HAP-1 (cell line): ENCODE data around the gene ADORA1.

Source experiments
- DNase-seq, 2 experiments: peaks; one replicate each; pipeline ENCODE4 v3.0.0-alpha.2; 2016 to 2020; ENCODE audit warnings: low spot score in 2 of 2
- H3K27me3 ChIP-seq: fragments of 250-450 bp; sonication (Bioruptor Pico); 2 replicates; pipeline ENCODE4 v1.5.1; 2020; ENCODE audit warnings: low read depth, mild to moderate bottlenecking, moderate library complexity
- H3K36me3 ChIP-seq: fragments of 250-450 bp; sonication (Bioruptor Pico); replicated peaks from 2 replicates; pipeline ENCODE4 v1.5.1; 2020; ENCODE audit warnings: mild to moderate bottlenecking
- H3K4me1 ChIP-seq: fragments of 250-450 bp; sonication (Bioruptor Pico); 2 replicates; pipeline ENCODE4 v1.5.1; 2020; ENCODE audit warnings: mild to moderate bottlenecking
- H3K4me3 ChIP-seq: fragments of 250-450 bp; sonication (Bioruptor Pico); 2 replicates; pipeline ENCODE4 v1.5.1; 2020; ENCODE audit warnings: mild to moderate bottlenecking, moderate library complexity
- H3K9me3 ChIP-seq: fragments of 250-450 bp; sonication (Bioruptor Pico); 2 replicates; pipeline ENCODE4 v1.5.1; 2020; ENCODE audit warnings: mild to moderate bottlenecking, moderate library complexity
- in situ Hi-C: fragments of 300-500 bp; cut with MboI; formaldehyde crosslinking; loops from 3 replicates; pipeline ENCODE4 v1.14.3; 2020; ENCODE audit warnings: low sequenced_read_pairs, inconsistent platforms, mixed read lengths

Gene ADORA1

DNA sequence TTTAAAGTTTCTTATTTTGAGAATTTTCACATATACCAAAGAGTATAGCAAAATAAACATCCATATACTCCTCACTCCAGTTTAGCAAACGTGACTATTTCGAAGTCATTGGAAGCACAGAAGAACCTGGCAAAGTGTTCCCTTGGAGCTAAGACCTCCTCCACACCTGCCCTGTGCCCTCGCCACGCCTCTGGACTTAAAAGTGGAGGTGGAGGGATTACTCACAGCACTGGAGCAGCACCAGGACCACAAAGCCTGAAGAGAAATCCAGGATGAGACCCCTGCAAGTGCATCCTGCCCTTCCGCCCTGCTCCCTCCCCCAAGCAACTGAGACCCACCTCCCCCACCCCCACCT is 58.5 kb downstream of the ADORA1 start:
- DNase-seq: no peak
- no peaks in the 10 kb centered on the region for H3K9me3 ChIP-seq
- H3K36me3 ChIP-seq: no peaks in the 10 kb centered on the region
- no peak overlapping the region for H3K4me3 ChIP-seq
- peaks cover 3% of the 10 kb centered on the region; the same call in 1 of the 2 replicates for H3K27me3 ChIP-seq
- H3K4me1 ChIP-seq: no peaks in the 10 kb centered on the region
- in situ Hi-C loops: no loop called here

DNA sequence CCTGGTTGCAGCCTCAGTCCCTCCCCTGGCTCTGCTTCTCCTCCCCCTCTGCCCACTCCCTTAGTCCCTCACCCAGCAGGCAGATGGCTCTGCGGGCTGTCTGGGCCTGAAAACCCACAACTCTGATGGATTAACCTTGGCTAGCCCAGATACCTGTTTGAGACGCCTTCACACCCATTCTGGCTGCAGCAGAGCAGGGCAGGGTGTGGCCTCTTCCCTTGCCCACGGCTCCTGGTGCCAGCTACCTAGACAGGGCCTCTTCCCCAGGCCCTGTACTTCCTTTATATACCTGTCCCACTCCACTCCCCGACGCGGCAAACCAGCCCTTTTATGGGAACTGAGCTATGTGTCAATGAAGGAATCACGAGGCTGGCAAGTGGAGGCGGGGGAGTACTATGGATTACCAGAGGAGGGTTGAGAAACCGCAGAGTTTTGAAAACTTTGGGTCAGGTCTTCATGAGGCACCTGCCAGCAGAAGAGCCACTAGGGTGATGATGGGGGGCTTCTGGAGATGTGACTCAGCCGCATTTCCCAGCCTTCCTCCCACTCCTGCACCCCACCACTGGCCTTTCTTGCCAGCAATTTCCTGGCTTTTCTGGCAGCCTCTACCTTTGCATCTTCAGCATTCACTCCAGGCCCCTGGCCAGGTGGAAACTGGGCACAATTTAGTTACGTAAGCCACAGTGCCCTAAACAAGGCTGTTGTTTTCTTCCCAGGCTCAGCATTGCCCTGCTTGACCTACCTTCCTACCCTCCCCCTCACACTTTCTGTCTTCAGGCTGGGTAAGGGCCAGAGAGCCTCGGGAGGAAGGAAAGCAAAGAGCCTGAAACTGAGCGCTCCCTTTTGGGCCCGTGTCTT is 59.1 kb downstream of the ADORA1 start, which contains the start of gene CHI3L1:
CHI3L1 (minus strand) TSS at position 259 of the 858 bp plus-strand sequence; CDS start at position 178, 81 bp downstream.
- no peak for DNase-seq
- Histone ChIP-seq H3K9me3 (no peaks in the 10 kb centered on the region), H3K27me3 (peaks cover 3% of the 10 kb centered on the region; the same call in 1 of the 2 replicates), H3K4me3 (no peak within 1 kb of the TSS), H3K4me1 (no peaks in the 10 kb centered on the region), H3K36me3 (no peaks in the 10 kb centered on the region)
- in situ Hi-C loops: no loop called here

DNA sequence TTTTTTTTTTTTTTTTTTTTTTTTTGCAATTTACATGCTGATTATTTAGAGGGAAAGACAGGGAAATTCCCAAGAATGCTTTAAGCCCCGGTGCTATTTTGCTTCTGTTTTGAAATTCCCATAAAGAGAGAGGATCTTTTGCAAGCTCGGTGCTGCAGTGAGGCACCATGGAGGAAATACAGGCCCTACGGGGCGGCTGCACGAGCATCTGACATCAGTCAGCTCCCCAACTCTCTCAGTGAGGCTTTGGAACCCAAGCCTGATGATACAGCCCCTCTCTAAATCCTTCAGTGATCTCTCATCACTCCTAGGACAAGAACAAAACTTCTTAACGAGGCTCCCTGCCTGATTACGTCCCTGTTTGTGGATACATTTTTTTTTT is 59.8 kb downstream of the ADORA1 start:
- H3K9me3 ChIP-seq: no peaks in the 10 kb centered on the region
- no peaks in the 10 kb centered on the region for H3K36me3 ChIP-seq
- peaks cover 3% of the 10 kb centered on the region; the same call in 1 of the 2 replicates for H3K27me3 ChIP-seq
- in situ Hi-C loops: no loop called here
- DNase-seq: no peak
- no peaks in the 10 kb centered on the region for H3K4me1 ChIP-seq
- H3K4me3 ChIP-seq: no peak overlapping the region

DNA sequence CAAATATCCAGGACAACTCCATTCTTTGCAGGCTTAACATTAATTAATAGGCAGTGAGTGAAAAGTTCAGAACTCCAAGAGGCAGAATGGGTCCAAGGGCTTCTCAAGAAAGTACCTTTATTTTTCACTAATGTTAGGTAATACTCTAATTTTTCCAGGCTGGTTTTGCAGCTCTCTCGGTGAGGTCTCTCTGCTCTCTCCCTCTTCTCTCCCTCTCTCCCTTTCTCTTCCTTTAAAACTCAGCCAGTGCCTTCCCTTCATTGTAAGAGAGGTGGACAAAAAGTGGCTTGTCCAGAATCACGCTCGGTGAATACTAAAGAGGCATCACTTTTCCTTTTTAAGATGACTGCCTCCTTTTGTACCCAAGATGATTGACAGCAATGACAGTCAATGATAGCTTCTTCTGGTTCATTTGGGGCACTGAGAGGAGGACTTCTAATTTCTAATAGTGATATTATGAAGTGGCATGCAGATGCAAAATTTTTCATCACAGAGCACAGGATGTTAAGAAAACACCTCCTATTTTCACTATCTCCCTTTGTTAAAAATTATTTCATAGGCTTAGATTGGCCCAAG is 60.3 kb downstream of the ADORA1 start:
- H3K9me3 ChIP-seq: no peaks in the 10 kb centered on the region
- no peak for DNase-seq
- H3K4me3 ChIP-seq: no peak overlapping the region
- H3K27me3 ChIP-seq: peaks cover 3% of the 10 kb centered on the region; the same call in 1 of the 2 replicates
- H3K36me3 ChIP-seq: no peaks in the 10 kb centered on the region
- in situ Hi-C loops: no loop called here
- H3K4me1 ChIP-seq: no peaks in the 10 kb centered on the region

DNA sequence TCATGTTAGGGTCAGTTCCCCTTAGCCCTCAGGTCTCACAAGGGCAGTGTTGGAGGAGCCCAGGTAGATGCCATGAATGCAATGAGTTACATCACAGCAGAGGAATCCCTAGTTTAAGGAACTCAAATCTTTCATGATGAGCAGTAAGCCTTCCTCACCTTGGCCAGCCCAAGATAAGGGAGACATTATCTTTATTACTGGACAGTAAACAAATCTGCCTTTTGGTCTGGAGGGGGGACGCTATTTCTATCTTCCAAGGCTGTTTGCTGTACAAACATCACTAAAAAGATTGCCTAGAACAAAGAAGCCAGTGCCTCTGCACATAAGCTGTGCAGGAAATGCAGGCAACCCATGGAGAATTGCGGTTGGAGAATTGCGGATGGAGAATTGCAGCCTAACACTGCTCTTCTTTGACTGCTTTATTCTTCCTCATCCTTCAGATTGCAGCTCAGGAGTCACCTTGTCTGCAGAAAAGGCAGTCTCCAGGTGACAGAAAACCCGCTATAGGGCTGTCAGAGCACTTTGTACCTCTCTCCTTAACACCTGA is 61.2 kb downstream of the ADORA1 start:
- Histone ChIP-seq H3K27me3 (peaks cover 3% of the 10 kb centered on the region; the same call in 1 of the 2 replicates), H3K36me3 (no peaks in the 10 kb centered on the region), H3K4me1 (no peaks in the 10 kb centered on the region), H3K9me3 (no peaks in the 10 kb centered on the region), H3K4me3 (no peak overlapping the region)
- DNase-seq: no peak
- in situ Hi-C loops: no loop called here

DNA sequence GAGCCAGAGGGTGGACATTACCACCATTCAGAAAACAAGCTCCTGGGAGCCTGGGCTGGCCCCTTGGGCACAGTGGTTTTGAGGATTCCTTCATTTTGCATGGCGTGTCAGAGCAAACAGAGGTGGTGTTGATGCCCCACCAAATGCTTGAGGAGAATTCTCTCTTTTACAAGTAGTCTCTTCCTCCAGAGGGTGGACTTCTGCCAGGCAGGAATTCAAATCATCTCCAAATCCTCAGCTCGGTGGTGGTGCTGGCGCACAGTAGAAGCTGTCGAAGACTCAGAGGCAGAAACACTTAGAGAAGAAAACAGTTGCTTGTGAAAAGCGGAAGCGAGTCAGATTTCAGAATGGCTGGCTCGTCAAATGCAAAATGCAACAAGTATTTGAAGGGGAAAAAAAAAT is 62.4 kb downstream of the ADORA1 start:
- DNase-seq: no peak
- in situ Hi-C loops: no loop called here
- no peaks in the 10 kb centered on the region for H3K36me3 ChIP-seq

DNA sequence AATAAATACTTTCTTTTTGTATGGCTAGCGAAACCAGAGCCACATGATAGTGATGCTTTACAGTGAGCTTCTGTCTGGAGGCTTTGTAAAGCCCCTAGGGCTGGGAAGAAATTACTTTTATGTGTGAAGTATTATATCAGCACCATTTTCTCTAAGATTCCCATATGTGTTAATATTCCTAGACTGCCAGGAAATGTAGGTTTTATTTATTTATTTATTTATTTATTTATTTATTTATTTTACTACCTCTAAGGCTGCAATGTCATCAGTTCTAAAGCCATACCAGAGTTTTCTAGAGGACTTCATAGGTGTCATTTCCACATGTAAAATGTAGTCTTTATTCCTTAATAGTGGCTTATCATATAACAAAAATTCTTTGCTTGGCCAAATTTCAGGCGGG is 63.4 kb downstream of the ADORA1 start:
- Histone ChIP-seq H3K4me3 (no peak overlapping the region), H3K27me3 (peaks cover 3% of the 10 kb centered on the region; the same call in 1 of the 2 replicates), H3K9me3 (no peaks in the 10 kb centered on the region), H3K4me1 (no peaks in the 10 kb centered on the region), H3K36me3 (no peaks in the 10 kb centered on the region)
- in situ Hi-C loops: no loop called here
- no peak for DNase-seq

More for the DNA sequence above, 62.4 kb downstream of the ADORA1 start:
- H3K4me1 ChIP-seq: no peaks in the 10 kb centered on the region
- H3K27me3 ChIP-seq: peaks cover 3% of the 10 kb centered on the region; the same call in 1 of the 2 replicates
- no peak overlapping the region for H3K4me3 ChIP-seq
- H3K9me3 ChIP-seq: no peaks in the 10 kb centered on the region

DNA sequence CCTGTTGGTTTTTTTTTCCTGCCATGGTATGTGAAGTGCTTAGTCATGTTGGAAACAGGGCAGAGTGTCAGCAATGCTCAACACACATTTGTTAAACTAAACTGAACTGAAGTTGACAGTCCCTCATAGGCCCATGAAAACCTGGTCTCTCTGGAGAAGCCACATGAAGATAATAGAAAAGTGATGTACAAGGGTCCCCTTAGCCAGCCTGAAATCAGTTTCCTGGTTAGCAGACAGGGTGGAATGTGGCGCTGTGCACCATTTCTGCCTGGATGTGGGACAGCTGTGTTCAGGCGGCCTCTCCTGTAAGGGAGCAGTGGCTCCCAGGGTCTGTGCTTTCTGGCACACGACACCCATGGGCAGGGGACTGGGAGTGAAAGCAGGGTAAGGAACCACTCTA is 68.8 kb downstream of the ADORA1 start:
- Histone ChIP-seq H3K36me3 (no peaks in the 10 kb centered on the region), H3K9me3 (no peaks in the 10 kb centered on the region), H3K4me3 (no peak overlapping the region), H3K27me3 (no peaks in the 10 kb centered on the region; the same call in 1 of the 2 replicates), H3K4me1 (no peaks in the 10 kb centered on the region)
- in situ Hi-C loops: no loop called here
- no peak for DNase-seq

DNA sequence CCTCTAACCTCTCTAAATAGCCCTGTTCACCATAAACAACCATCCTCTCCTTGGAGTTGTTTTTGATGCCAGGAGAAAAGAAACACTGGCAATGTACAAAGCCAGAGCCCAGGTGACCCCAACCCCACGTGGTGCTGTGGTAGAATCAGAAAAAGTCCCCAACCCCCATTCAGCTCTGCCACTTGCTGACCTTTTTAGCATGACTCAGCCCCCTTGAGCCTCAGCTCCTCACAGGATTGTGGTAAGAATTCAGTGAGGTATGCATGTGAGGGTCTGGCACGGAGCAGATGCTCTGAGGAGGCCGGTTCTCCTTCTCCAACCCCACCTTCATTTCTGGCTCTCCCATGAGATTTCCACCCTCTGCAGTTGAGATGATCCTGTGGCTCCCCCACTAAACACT is 70.1 kb downstream of the ADORA1 start:
- no peak overlapping the region for H3K4me3 ChIP-seq
- no peaks in the 10 kb centered on the region for H3K36me3 ChIP-seq
- H3K9me3 ChIP-seq: no peaks in the 10 kb centered on the region
- no peaks in the 10 kb centered on the region for H3K27me3 ChIP-seq
- H3K4me1 ChIP-seq: no peaks in the 10 kb centered on the region
- no peak for DNase-seq
- in situ Hi-C loops: no loop called here

DNA sequence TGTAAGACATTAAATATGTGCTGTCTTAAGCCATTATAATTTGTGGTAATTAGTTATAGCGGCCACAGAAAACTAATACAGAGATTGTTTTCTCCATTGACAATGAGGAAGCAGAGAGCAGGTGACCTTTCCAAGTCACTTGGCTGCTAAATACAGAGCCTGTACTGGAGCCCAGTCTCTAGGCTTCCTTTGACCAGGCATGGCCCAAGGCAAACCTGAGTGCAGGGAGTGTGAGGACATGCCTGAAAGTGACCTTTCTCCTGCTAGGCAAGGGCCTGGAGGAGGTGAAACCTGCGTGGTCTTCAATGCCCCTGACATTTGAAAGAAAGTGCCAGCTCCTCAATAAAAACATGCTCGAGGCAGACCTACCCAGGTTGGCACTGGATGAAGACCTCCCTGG is 71.5 kb downstream of the ADORA1 start:
- H3K36me3 ChIP-seq: no peaks in the 10 kb centered on the region
- no peaks in the 10 kb centered on the region for H3K27me3 ChIP-seq
- in situ Hi-C loops: no loop called here
- no peak for DNase-seq
- H3K4me1 ChIP-seq: no peaks in the 10 kb centered on the region
- H3K9me3 ChIP-seq: no peaks in the 10 kb centered on the region
- no peak overlapping the region for H3K4me3 ChIP-seq

DNA sequence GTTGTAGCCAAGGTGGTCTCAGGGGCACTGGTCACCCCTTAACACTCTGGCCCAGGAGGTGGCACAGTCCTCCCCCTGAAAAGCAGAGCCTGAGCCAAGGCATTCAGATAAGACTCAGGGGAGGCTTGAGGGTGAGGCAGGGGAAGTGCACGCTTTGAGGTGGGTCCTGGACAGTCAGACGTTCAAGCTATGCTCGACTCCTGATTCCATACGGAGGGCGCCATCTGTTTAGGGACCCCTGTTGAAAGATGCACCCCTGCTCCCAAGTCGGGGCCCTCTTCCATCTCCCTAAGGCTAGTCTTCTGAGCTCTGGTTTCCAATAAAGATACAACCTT is 71.9 kb downstream of the ADORA1 start:
- Histone ChIP-seq H3K9me3 (no peaks in the 10 kb centered on the region), H3K4me3 (no peak overlapping the region), H3K4me1 (no peaks in the 10 kb centered on the region), H3K36me3 (no peaks in the 10 kb centered on the region), H3K27me3 (no peaks in the 10 kb centered on the region)
- in situ Hi-C loops: no loop called here
- no peak for DNase-seq

DNA sequence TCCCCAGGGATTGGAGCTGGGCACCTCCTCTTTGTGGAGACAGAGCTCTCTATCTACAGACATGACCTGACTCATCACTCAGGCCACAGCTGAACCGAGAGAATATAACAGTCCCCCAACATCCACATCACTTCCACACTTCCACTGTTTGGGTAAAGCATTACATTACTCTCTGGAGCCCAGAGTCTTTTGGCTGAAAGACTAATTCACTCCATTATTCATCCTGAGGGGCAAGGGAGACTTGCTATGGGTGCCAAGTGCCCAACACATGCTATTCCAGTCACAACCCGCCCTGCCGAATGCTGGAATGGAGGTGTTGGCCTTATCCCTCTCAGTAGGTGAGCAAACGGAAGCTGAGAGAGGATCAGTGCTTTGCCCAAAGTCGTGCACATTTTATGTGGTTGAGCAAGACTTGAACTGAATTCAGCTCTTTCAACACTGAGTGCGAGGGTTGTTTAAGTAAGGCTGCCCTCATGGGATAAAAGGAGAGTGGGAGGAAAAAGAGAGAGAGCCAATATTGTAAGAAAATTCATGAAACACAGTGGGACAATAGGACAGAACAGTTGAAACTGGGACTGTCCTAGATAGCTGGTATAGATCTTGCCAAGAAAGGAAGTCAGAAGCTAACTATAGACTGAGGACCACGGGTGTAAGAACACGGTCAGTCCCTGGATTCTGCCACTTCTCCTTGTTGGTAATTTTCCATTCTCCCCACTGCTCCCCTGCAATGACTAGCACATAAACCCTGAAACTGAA is 72.5 kb downstream of the ADORA1 start:
- Histone ChIP-seq H3K27me3 (no peaks in the 10 kb centered on the region), H3K4me3 (no peak overlapping the region), H3K36me3 (no peaks in the 10 kb centered on the region), H3K4me1 (no peaks in the 10 kb centered on the region), H3K9me3 (no peaks in the 10 kb centered on the region)
- no peak for DNase-seq
- in situ Hi-C loops: no loop called here

DNA sequence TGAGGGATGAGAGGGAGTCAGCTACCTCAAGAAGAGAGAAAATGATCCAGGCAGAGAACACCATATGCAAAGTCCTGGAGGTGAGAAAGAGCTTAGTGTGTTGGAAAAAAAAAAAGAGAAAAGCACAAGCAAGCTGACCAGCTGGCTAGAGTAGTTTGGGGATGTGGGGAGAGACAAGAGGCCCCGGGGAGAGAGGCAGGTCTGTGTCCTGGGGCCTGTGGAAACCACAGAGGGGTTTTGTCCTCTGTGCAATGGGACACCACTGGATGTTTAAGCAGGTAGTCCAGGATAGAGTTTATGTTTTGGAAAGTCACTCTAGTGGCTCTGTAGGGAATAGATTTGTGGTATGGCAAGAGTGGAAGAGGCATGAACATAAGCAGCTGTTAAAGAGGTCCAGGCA is 73.4 kb downstream of the ADORA1 start:
- no peak overlapping the region for H3K4me3 ChIP-seq
- no peaks in the 10 kb centered on the region for H3K27me3 ChIP-seq
- no peaks in the 10 kb centered on the region for H3K36me3 ChIP-seq
- H3K4me1 ChIP-seq: no peaks in the 10 kb centered on the region
- in situ Hi-C loops: no loop called here
- no peaks in the 10 kb centered on the region for H3K9me3 ChIP-seq
- DNase-seq: no peak
